Eye (tissue), 1 donor: ENCODE measurements around the gene PBX1.
A peak's percentile ranks its signal among the peaks of the same experiment; 100 is the strongest.
"Not testable (repeated sequence)": the region's sequence is repeated elsewhere in the genome, so short reads cannot be mapped to it uniquely, and the experiment has no call there.

Experiments
- DNase-seq: peaks from one replicate; pipeline ENCODE4 v3.0.0-alpha.2; 2015

Gene PBX1

GRCh38 chr1:164558461-164559341 lies at the start of gene PBX1:
Gene PBX1, plus strand, starts transcription at chr1:164559184.
- DNase-seq = peak; percentile 98

- no peak for DNase-seq
Observed at GRCh38 chr1:164510435-164510834, 48.5 kb upstream of the PBX1 start.

GRCh38 chr1:164511001-164511705 lies 47.8 kb upstream of the PBX1 start:
- no peak for DNase-seq

GRCh38 chr1:164515231-164515630 lies 43.8 kb upstream of the PBX1 start:
- DNase-seq = no peak

GRCh38 chr1:164515711-164516331 lies 43.2 kb upstream of the PBX1 start:
- peak; percentile 36 for DNase-seq

- peak; percentile 53 for DNase-seq
Observed at GRCh38 chr1:164516591-164516990, 42.4 kb upstream of the PBX1 start.

- DNase-seq = peak; percentile 75
Observed at GRCh38 chr1:164518692-164519332, 40.2 kb upstream of the PBX1 start.

- peak; percentile 61 for DNase-seq
Observed at GRCh38 chr1:164519426-164519825, 39.6 kb upstream of the PBX1 start.

- DNase-seq = no peak
Observed at GRCh38 chr1:164524810-164525209, 34.2 kb upstream of the PBX1 start.

GRCh38 chr1:164534863-164535610 lies 23.9 kb upstream of the PBX1 start:
- peak; percentile 13 for DNase-seq

- not testable (repeated sequence) for DNase-seq
Observed at GRCh38 chr1:164552463-164552988, 6.5 kb upstream of the PBX1 start.

- no peak for DNase-seq
Observed at GRCh38 chr1:164557270-164557669, 1.7 kb upstream of the PBX1 start.

GRCh38 chr1:164559342-164560051 lies 513 bp downstream of the PBX1 start:
- DNase-seq = no peak

GRCh38 chr1:164560121-164560541 lies 1.1 kb downstream of the PBX1 start:
- DNase-seq = peak; percentile 74

- peak; percentile 60 for DNase-seq
Observed at GRCh38 chr1:164560556-164560955, 1.6 kb downstream of the PBX1 start.

- DNase-seq = peak; percentile 63
Observed at GRCh38 chr1:164561007-164561406, 2.0 kb downstream of the PBX1 start.

- peak; percentile 62 for DNase-seq
Observed at GRCh38 chr1:164561472-164561871, 2.5 kb downstream of the PBX1 start.

GRCh38 chr1:164562061-164562460 lies 3.1 kb downstream of the PBX1 start:
- peak; percentile 58 for DNase-seq

- no peak for DNase-seq
Observed at GRCh38 chr1:164562511-164562910, 3.5 kb downstream of the PBX1 start.

- no peak for DNase-seq
Observed at GRCh38 chr1:164562947-164563520, 4.0 kb downstream of the PBX1 start.
